HepG2 (cell line): ENCODE data around the gene UQCR10. TPM values are rescaled to one million over a fixed set of nuclear protein-coding genes. Genes with fewer than 3 reads are reported as not detected.
A peak's percentile ranks its signal among the peaks of the same experiment; 100 is the strongest.

Source experiments
- CBX1 ChIP-seq: IDR thresholded peaks from one replicate; pipeline ENCODE4 v1.6.1; 2016; ENCODE audit warnings: antibody characterized with exemption, low read depth
- ELF3 ChIP-seq: IDR thresholded peaks from 2 replicates; pipeline ENCODE4 v1.6.1; 2016; ENCODE audit warnings: missing genetic modification reagents, missing compliant biosample characterization
- KDM6A ChIP-seq: IDR thresholded peaks from 2 replicates; pipeline ENCODE4 v1.6.1; 2016; ENCODE audit warnings: low read depth
- MAFF ChIP-seq: IDR thresholded peaks from 2 replicates; pipeline ENCODE4 v1.6.1; 2011; ENCODE audit warnings: low read depth, low read length, improper control_type of control experiment
- MEIS2 ChIP-seq: sonication (generic); formaldehyde crosslinking; IDR thresholded peaks from 2 replicates; pipeline ENCODE4 v1.9.0; 2021; ENCODE audit warnings: mild to moderate bottlenecking, missing genetic modification reagents
- MIXL1 ChIP-seq: IDR thresholded peaks from 2 replicates; pipeline ENCODE4 v1.6.1; 2016
- NAIF1 ChIP-seq: sonication (generic); formaldehyde crosslinking; IDR thresholded peaks from 2 replicates; pipeline ENCODE4 v1.5.0; 2020; ENCODE audit warnings: mild to moderate bottlenecking, missing genetic modification reagents, borderline replicate concordance
- NFIC ChIP-seq: IDR thresholded peaks from 2 replicates; pipeline ENCODE4 v1.6.1; 2012; ENCODE audit warnings: mild to moderate bottlenecking, low read length, inconsistent platforms
- SIX1 ChIP-seq: sonication (generic); formaldehyde crosslinking; IDR thresholded peaks from 2 replicates; pipeline ENCODE4 v1.4.0; 2020; ENCODE audit warnings: missing genetic modification reagents, borderline replicate concordance
- STAT5B ChIP-seq: sonication (generic); formaldehyde crosslinking; IDR thresholded peaks from 2 replicates; pipeline ENCODE4 v1.4.0; 2020; ENCODE audit warnings: missing genetic modification reagents
- ZKSCAN8 ChIP-seq: IDR thresholded peaks from 2 replicates; pipeline ENCODE4 v1.6.1; 2016; ENCODE audit warnings: borderline replicate concordance, missing genetic modification reagents, missing compliant biosample characterization
- ZNF24 ChIP-seq: fragments of 450-650 bp; IDR thresholded peaks from 2 replicates; pipeline ENCODE4 v1.6.1; 2017; ENCODE audit warnings: antibody characterized with exemption, mild to moderate bottlenecking
- ZNF441 ChIP-seq: sonication (generic); formaldehyde crosslinking; IDR thresholded peaks from 2 replicates; pipeline ENCODE4 v1.7.0; 2021; ENCODE audit warnings: missing genetic modification reagents, borderline replicate concordance
- ZNF614 ChIP-seq: IDR thresholded peaks from 2 replicates; pipeline ENCODE4 v1.6.1; 2018; ENCODE audit warnings: missing biosample characterization, missing genetic modification reagents, inconsistent platforms, borderline replicate concordance
- ZNF619 ChIP-seq: sonication (generic); formaldehyde crosslinking; IDR thresholded peaks from 2 replicates; pipeline ENCODE4 v1.4.0; 2020; ENCODE audit warnings: mild to moderate bottlenecking, missing genetic modification reagents
- ZNF792 ChIP-seq: IDR thresholded peaks from 2 replicates; pipeline ENCODE4 v1.6.1; 2016
- polyA plus RNA-seq, 8 experiments: library from polyadenylated mRNA; depleted of rRNA in 3 of 8; stranded (reverse) in 7 of 8; unstranded in 1 of 8; fragments of >200 nt; fragmentation: Illumina TruSeq in 4 of 8; extraction: Trizol in 4 of 8; gene quantifications; 2 replicates each; pipeline versions ENCODE4 v1.2.1 to v1.2.3, GENCODE V29; 2011 to 2016; ENCODE audit warnings: low read depth in 4 of 8, missing spikeins in 1 of 8, mixed read lengths in 1 of 8; ENCODE audit not compliant: insufficient read depth in 1 of 8
- total RNA-seq, 5 experiments: library from RNA; depleted of rRNA; stranded (reverse); fragments of >200 nt; fragmentation: Illumina TruSeq; extraction: Trizol; gene quantifications; 2 replicates each; pipeline ENCODE4 v1.2.3, GENCODE V29; 2016; ENCODE audit warnings: low read depth in 1 of 5
- TF ChIP-seq, protein P1 (sequence below): IDR thresholded peaks from 2 replicates; pipeline ENCODE4 v1.6.1; 2016
- TF ChIP-seq, protein P2 (sequence below): sonication (generic); formaldehyde crosslinking; IDR thresholded peaks from 2 replicates; pipeline ENCODE4 v1.4.0; 2020; ENCODE audit warnings: missing genetic modification reagents
- TF ChIP-seq, protein P3 (sequence below): sonication (generic); formaldehyde crosslinking; conservative IDR thresholded peaks from 2 replicates; pipeline ENCODE4 v1.5.0; 2020; ENCODE audit warnings: missing genetic modification reagents
- TF ChIP-seq, protein P4 (sequence below): sonication (generic); formaldehyde crosslinking; IDR thresholded peaks from 2 replicates; pipeline ENCODE4 v1.9.0; 2021; ENCODE audit warnings: mild to moderate bottlenecking, missing genetic modification reagents

The UQCR10 gene
- total and polyA plus RNA-seq, 2 of the 13 experiments (the other 11 are each of a cell fraction or from before 2014, with no cell fraction given), result 225 to 232 TPM

DNA sequence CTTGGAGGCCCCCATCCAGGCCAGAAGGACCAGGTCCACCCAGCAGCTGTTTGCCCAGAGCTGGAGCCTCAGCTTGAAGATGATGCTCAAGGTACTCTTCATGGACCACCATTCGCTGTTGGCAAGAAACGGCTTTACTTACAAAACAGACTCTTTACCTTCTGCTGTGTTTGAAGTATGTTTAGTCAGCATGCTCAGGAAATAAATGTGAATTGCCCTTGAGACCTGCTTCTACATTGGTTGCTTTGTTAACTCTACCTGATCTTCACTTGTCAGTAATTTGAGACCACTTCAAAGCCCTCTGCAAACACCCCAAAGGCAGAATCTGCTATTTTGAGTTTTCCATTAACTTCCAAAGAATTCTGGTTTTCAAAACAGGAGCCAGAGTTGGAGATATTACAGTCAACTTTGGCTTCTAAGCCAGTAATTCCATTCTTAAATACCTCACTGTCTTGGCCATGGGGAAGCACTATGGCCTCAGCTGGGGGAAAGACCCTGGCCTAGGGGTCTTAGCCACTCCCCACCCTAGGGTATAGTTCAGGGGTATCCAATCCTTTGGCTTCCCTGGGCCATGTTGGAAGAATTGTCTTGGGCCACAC lies 2.7 kb downstream of the UQCR10 start (continued):
- TF ChIP-seq NFIC (peak; percentile 80; the same call in 1 of the 2 replicates), SIX1 (CRISPR knock-in tag) (peak; percentile 100), ZKSCAN8 (peak; percentile 81; the same call in 1 of the 2 replicates), ZNF441 (CRISPR knock-in tag) (no peak), STAT5B (CRISPR knock-in tag) (no peak), KDM6A (peak; percentile 69), MEIS2 (CRISPR knock-in tag) (peak; percentile 76; the same call in 1 of the 2 replicates), MAFF (peak; percentile 56), CBX1 (no peak), ZNF792 (no peak), MIXL1 (CRISPR knock-in tag) (0 out of 2 replicates have a peak, but pooled peaks have one; percentile 20), ELF3 (CRISPR knock-in tag) (peak; percentile 74), ZNF619 (CRISPR knock-in tag) (no peak), ZNF24 (no peak), ZNF614 (CRISPR knock-in tag) (peak; percentile 87), NAIF1 (0 out of 2 replicates have a peak, but pooled peaks have one; percentile 28)
- TF ChIP-seq, protein P1, sequence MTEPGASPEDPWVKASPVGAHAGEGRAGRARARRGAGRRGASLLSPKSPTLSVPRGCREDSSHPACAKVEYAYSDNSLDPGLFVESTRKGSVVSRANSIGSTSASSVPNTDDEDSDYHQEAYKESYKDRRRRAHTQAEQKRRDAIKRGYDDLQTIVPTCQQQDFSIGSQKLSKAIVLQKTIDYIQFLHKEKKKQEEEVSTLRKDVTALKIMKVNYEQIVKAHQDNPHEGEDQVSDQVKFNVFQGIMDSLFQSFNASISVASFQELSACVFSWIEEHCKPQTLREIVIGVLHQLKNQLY, result peak; percentile 61; the same call in 1 of the 2 replicates
- TF ChIP-seq, protein P2, sequence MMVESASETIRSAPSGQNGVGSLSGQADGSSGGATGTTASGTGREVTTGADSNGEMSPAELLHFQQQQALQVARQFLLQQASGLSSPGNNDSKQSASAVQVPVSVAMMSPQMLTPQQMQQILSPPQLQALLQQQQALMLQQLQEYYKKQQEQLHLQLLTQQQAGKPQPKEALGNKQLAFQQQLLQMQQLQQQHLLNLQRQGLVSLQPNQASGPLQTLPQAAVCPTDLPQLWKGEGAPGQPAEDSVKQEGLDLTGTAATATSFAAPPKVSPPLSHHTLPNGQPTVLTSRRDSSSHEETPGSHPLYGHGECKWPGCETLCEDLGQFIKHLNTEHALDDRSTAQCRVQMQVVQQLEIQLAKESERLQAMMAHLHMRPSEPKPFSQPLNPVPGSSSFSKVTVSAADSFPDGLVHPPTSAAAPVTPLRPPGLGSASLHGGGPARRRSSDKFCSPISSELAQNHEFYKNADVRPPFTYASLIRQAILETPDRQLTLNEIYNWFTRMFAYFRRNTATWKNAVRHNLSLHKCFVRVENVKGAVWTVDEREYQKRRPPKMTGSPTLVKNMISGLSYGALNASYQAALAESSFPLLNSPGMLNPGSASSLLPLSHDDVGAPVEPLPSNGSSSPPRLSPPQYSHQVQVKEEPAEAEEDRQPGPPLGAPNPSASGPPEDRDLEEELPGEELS (CRISPR knock-in tag), result peak; percentile 68
- TF ChIP-seq, protein P3, sequence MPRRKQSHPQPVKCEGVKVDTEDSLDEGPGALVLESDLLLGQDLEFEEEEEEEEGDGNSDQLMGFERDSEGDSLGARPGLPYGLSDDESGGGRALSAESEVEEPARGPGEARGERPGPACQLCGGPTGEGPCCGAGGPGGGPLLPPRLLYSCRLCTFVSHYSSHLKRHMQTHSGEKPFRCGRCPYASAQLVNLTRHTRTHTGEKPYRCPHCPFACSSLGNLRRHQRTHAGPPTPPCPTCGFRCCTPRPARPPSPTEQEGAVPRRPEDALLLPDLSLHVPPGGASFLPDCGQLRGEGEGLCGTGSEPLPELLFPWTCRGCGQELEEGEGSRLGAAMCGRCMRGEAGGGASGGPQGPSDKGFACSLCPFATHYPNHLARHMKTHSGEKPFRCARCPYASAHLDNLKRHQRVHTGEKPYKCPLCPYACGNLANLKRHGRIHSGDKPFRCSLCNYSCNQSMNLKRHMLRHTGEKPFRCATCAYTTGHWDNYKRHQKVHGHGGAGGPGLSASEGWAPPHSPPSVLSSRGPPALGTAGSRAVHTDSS (CRISPR knock-in tag), result no peak
- TF ChIP-seq, protein P4, sequence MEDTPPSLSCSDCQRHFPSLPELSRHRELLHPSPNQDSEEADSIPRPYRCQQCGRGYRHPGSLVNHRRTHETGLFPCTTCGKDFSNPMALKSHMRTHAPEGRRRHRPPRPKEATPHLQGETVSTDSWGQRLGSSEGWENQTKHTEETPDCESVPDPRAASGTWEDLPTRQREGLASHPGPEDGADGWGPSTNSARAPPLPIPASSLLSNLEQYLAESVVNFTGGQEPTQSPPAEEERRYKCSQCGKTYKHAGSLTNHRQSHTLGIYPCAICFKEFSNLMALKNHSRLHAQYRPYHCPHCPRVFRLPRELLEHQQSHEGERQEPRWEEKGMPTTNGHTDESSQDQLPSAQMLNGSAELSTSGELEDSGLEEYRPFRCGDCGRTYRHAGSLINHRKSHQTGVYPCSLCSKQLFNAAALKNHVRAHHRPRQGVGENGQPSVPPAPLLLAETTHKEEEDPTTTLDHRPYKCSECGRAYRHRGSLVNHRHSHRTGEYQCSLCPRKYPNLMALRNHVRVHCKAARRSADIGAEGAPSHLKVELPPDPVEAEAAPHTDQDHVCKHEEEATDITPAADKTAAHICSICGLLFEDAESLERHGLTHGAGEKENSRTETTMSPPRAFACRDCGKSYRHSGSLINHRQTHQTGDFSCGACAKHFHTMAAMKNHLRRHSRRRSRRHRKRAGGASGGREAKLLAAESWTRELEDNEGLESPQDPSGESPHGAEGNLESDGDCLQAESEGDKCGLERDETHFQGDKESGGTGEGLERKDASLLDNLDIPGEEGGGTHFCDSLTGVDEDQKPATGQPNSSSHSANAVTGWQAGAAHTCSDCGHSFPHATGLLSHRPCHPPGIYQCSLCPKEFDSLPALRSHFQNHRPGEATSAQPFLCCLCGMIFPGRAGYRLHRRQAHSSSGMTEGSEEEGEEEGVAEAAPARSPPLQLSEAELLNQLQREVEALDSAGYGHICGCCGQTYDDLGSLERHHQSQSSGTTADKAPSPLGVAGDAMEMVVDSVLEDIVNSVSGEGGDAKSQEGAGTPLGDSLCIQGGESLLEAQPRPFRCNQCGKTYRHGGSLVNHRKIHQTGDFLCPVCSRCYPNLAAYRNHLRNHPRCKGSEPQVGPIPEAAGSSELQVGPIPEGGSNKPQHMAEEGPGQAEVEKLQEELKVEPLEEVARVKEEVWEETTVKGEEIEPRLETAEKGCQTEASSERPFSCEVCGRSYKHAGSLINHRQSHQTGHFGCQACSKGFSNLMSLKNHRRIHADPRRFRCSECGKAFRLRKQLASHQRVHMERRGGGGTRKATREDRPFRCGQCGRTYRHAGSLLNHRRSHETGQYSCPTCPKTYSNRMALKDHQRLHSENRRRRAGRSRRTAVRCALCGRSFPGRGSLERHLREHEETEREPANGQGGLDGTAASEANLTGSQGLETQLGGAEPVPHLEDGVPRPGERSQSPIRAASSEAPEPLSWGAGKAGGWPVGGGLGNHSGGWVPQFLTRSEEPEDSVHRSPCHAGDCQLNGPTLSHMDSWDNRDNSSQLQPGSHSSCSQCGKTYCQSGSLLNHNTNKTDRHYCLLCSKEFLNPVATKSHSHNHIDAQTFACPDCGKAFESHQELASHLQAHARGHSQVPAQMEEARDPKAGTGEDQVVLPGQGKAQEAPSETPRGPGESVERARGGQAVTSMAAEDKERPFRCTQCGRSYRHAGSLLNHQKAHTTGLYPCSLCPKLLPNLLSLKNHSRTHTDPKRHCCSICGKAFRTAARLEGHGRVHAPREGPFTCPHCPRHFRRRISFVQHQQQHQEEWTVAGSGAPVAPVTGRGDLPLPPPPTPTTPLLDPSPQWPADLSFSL (CRISPR knock-in tag), result no peak
